ENCODE measurements around the gene PRMT7.

DNA sequence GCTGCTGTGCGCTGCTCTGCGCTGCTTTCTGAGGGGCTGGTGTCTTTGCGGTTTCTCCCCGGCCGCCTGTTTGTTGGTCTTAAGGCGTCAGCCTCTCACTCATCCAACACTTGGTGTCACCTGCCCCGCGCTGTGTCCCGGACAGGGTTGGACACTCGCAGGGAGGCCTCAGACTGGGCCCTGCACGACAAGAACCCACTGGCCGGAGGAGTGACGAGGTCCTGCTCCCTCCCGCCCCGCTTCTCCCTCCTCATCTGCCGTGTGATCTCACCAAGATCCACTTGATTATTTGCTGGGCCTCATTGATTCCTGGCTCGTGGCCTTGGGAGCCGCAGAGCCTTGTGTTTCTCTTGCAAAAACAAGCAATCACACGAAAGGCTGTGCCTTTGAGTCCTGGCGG is 56.6 kb downstream of the PRMT7 start:
- TF ChIP-seq, protein P1, sequence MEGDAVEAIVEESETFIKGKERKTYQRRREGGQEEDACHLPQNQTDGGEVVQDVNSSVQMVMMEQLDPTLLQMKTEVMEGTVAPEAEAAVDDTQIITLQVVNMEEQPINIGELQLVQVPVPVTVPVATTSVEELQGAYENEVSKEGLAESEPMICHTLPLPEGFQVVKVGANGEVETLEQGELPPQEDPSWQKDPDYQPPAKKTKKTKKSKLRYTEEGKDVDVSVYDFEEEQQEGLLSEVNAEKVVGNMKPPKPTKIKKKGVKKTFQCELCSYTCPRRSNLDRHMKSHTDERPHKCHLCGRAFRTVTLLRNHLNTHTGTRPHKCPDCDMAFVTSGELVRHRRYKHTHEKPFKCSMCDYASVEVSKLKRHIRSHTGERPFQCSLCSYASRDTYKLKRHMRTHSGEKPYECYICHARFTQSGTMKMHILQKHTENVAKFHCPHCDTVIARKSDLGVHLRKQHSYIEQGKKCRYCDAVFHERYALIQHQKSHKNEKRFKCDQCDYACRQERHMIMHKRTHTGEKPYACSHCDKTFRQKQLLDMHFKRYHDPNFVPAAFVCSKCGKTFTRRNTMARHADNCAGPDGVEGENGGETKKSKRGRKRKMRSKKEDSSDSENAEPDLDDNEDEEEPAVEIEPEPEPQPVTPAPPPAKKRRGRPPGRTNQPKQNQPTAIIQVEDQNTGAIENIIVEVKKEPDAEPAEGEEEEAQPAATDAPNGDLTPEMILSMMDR (IDR thresholded peaks at IDR 0.05), result no peak
- TF ChIP-seq EZH2 (IDR thresholded peaks at IDR 0.05; ENCODE audit: borderline replicate concordance, insufficient read depth, low read depth, low read length, poor library complexity, severe bottlenecking), result no peak
